Osteocyte (in vitro differentiated cells): ENCODE measurements around the gene WBP2. TPM values are rescaled to one million over a fixed set of nuclear protein-coding genes. Genes with fewer than 3 reads are reported as not detected.

Experiments
- DNase-seq: peaks from one replicate; pipeline ENCODE4 v3.0.0; 2021; ENCODE audit warnings: mixed read lengths; ENCODE audit not compliant: unreplicated experiment; ENCODE audit errors: extremely low spot score
- H3K27ac Mint-ChIP-seq: one replicate; pipeline ENCODE4 v1.8.0; 2021; ENCODE audit warnings: mild to moderate bottlenecking, mixed read lengths; ENCODE audit not compliant: unreplicated experiment
- H3K27me3 Mint-ChIP-seq: one replicate; pipeline ENCODE4 v1.8.0; 2021; ENCODE audit warnings: mixed read lengths; ENCODE audit not compliant: unreplicated experiment
- H3K36me3 Mint-ChIP-seq: one replicate; pipeline ENCODE4 v1.8.0; 2021; ENCODE audit warnings: mixed read lengths; ENCODE audit not compliant: unreplicated experiment
- H3K4me1 Mint-ChIP-seq: one replicate; pipeline ENCODE4 v1.8.0; 2021; ENCODE audit warnings: mixed read lengths; ENCODE audit not compliant: unreplicated experiment
- H3K4me3 Mint-ChIP-seq: one replicate; pipeline ENCODE4 v1.8.0; 2021; ENCODE audit warnings: mild to moderate bottlenecking, moderate library complexity, mixed read lengths; ENCODE audit not compliant: unreplicated experiment
- H3K9me3 Mint-ChIP-seq: one replicate; pipeline ENCODE4 v1.8.0; 2021; ENCODE audit warnings: mixed read lengths; ENCODE audit not compliant: unreplicated experiment
- CTCF ChIP-seq: fragments of 200-600 bp; sonication (generic); IDR thresholded peaks from 2 replicates; pipeline ENCODE4 v1.5.0; 2021; ENCODE audit warnings: antibody characterized with exemption, mild to moderate bottlenecking, moderate library complexity
- total RNA-seq: library from RNA; stranded (reverse); gene quantifications from 2 replicates; pipeline ENCODE4 v1.2.1, GENCODE V29; 2021

The WBP2 gene
- total RNA-seq, 1 donor from 2014 or later = 88.2 TPM

- H3K9me3 Mint-ChIP-seq = no peaks in the 10 kb centered on the region
- peak; percentile 96 for DNase-seq
- peak overlapping the region; percentile 86 for H3K4me3 Mint-ChIP-seq
- no peak for TF ChIP-seq CTCF
- peaks cover 2% of the 10 kb centered on the region for H3K36me3 Mint-ChIP-seq
- no peaks in the 10 kb centered on the region for H3K27me3 Mint-ChIP-seq
- H3K27ac Mint-ChIP-seq = peak overlapping the region; percentile 99
- H3K4me1 Mint-ChIP-seq = peaks cover 60% of the 10 kb centered on the region
These were observed 22.0 kb upstream of the WBP2 start for GRCh38 chr17:75876938-75877751.

GRCh38 chr17:75876190-75876937 lies 21.2 kb upstream of the WBP2 start:
- no peaks in the 10 kb centered on the region for H3K27me3 Mint-ChIP-seq
- TF ChIP-seq CTCF = no peak
- H3K4me1 Mint-ChIP-seq = peaks cover 60% of the 10 kb centered on the region
- no peak for DNase-seq
- H3K4me3 Mint-ChIP-seq = peak overlapping the region; percentile 86
- peak overlapping the region; percentile 99 for H3K27ac Mint-ChIP-seq
- peaks cover 2% of the 10 kb centered on the region for H3K36me3 Mint-ChIP-seq
- no peaks in the 10 kb centered on the region for H3K9me3 Mint-ChIP-seq

DNA sequence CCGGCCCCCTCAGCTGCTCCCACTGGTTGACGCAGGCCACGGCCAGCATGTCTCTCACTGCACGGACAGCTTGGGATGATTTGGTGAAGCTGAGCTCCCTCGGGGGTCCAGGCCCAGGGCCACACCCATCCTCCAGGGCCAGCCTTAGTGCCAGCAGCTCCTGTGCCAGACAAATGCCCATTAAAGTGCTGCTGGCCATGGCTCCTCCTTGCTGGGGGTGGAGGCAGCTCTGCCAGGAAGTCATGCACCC lies 20.7 kb upstream of the WBP2 start:
- H3K27me3 Mint-ChIP-seq = no peaks in the 10 kb centered on the region
- TF ChIP-seq CTCF = no peak
- H3K4me1 Mint-ChIP-seq = peaks cover 61% of the 10 kb centered on the region
- H3K36me3 Mint-ChIP-seq = peaks cover 2% of the 10 kb centered on the region
- DNase-seq = no peak
- H3K27ac Mint-ChIP-seq = peak overlapping the region; percentile 99
- peak overlapping the region; percentile 86 for H3K4me3 Mint-ChIP-seq
- H3K9me3 Mint-ChIP-seq = no peaks in the 10 kb centered on the region

DNA sequence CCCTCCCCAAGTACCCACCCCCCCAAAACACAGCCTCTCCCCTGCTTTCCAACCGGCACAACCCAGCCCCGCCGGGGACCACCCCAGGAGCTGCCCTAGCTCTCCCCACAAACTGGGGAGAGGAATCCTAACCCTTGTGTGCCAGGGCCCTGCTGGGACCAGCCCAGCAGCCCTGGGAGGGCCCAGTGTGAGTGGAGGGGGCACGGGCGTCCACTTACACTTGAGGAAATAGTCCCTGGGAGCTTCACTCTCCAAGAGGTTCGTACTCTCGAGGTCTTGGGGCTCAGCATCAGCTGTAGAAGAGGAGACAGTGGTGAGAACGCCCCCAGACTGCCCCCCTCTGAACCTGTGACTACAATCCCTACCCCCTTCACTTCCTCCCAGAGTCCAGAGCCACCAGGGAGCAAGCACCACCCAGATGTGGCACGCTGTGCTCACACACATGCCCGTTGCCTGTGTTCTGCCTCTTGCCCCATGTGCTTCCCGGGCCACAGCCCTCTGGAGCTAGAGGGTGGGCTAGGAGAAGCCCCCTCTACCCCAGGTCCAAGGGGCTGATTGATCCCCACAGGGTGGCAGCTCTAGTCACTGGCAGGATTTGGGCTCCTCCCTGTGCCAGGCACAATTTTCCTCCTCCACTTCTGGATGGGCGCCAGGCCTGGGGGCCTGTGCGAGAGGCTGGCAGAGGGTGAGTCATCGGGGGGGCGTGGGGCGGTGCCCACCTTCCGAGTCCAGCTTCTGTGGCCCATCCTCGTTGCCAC lies 20.2 kb upstream of the WBP2 start:
- no peak for TF ChIP-seq CTCF
- peak overlapping the region; percentile 86 for H3K4me3 Mint-ChIP-seq
- peak; percentile 92 for DNase-seq
- peaks cover 2% of the 10 kb centered on the region for H3K36me3 Mint-ChIP-seq
- H3K9me3 Mint-ChIP-seq = no peaks in the 10 kb centered on the region
- peaks cover 66% of the 10 kb centered on the region for H3K4me1 Mint-ChIP-seq
- no peaks in the 10 kb centered on the region for H3K27me3 Mint-ChIP-seq
- peak overlapping the region; percentile 99 for H3K27ac Mint-ChIP-seq
